ENCODE measurements around the gene LMNTD2.
"Not testable (repeated sequence)": the region's sequence is repeated elsewhere in the genome, so short reads cannot be mapped to it uniquely, and the experiment has no call there.

Gene LMNTD2

GRCh38 chr11:586376-587316 lies 26.1 kb upstream of the LMNTD2 start:
- DNase-seq = no peak

- no peak for DNase-seq
Measured at GRCh38 chr11:584287-584686, 23.7 kb upstream of the LMNTD2 start.

- DNase-seq = no peak
Measured at GRCh38 chr11:581752-582151, 21.2 kb upstream of the LMNTD2 start.

- no peak for DNase-seq
Measured at GRCh38 chr11:581342-581741, 20.8 kb upstream of the LMNTD2 start.

GRCh38 chr11:579830-580601 lies 19.5 kb upstream of the LMNTD2 start:
- no peak for DNase-seq

DNA sequence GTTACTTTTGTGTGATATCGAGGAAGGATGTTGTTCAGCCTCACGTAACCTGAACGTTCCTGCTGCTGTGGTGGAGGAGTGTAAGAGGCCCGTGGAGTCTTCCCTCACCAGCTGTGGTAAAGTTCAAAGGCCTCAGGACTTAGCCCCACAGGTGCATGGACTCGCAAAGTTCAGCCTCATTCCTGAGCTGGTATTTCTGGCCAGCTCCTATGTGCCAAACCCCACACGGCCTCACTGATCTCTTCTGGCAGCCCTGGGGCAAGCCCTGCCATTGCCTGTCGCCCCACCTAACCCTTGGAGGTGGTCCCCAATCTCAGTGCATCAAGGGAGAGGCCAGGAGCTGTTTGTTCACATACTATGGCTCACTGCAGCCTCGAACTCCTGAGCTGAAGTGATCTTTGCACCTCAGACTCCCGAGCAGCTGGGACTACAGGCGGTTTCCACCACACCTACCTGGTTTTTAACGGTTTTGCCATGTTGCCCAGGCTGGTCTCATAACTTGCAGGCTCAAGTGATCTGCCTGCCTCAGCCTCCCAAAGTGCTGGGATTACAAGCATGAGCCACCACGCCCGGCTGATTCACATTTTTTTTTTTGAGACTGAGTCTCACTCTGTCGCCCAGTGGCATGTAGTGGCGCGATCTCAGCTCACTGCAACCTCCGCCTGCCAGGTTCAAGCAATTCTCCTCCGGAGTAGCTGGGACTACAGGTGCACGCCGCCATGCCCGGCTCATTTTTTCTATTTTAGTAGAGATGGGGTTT lies 17.9 kb upstream of the LMNTD2 start:
- DNase-seq = no peak

DNA sequence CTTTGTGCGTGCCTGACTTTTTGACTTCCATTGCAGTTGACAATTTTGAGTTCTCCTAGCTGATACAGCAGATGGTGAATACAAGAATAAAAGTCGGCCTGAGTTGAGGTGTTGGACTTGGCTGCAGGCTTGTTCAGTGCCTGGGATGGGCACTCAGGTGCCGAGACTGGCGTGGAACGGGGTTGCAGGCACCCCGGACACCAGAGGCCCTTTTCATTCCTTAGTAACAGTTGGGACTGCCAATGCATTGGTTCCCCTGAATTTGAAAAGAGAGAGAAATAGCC lies 17.0 kb upstream of the LMNTD2 start:
- DNase-seq = no peak

- DNase-seq = peak; percentile 30
Measured at GRCh38 chr11:576811-577610, 16.5 kb upstream of the LMNTD2 start.

GRCh38 chr11:575996-576768 lies 15.6 kb upstream of the LMNTD2 start, which contains the start of gene PHRF1:
Gene PHRF1 (plus strand): TSS chr11:576470. CDS start chr11:581513, 5,043 bp downstream.
- DNase-seq = peak; percentile 96

DNA sequence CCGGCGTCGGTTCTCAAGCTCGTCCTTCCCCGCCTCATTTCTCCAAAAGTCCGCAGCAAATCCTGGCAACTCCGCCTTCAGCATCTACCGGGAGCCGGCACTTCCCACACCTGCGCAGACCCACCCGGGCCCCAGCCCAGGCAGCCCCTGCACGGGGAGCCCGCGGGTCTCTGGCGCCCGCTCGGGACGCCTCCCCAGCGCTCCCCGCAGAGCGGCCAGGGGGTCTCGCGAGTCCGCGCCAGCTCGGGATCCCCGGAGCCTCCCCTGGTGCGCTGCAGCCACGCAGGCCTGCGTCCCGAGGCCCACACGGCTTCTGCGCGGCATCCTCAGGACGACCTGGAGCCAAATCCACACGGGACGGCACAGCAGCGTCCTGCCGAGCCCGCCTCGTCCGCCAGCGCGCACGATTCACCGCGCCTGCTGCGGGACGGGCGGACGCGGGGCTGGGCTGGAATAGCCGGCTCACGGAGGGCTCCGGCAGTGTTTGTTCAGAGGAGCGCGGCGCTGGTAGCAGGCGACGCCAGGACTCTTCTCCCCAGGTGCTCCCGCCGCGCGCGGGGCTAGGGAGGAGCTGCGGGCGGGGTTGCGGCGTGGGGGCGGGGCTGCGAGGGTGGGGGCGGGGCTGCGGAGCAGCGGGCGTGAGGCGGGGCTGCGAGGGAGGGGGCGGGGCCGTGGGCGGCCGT lies 14.9 kb upstream of the LMNTD2 start:
- DNase-seq = no peak

DNA sequence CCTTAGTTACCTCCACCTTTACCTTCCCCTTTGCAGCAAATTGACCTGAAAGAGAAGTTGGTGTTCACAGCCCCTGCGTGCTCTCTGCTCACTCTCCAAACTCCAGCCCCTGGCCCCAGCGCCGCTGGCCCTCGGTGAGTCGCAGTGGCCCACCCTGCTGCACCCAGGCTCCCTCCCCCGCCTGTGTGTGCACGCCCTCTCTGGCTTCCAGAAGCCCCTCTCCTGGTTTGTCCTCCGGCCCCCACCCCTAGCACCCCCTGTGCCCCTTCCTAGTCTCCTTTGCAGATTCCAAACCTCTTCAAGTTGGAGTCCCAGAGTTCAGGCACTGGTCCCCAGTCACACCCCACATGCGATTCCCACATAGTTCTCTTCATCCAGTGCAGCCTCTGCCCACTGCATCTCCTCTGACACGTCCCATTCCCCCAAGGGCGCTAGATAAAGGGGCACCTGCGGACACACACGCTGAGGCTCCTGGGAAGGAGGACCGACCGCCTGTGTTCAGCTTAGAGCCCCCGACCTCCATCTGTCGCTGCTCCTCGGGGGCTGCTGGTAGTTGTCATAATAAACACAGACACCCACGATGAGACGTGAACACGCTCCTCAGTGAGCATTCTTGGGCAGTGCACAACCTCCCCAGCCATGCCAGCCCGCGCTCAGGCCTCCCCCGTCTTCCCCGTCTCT lies 14.2 kb upstream of the LMNTD2 start:
- DNase-seq = peak; percentile 23

DNA sequence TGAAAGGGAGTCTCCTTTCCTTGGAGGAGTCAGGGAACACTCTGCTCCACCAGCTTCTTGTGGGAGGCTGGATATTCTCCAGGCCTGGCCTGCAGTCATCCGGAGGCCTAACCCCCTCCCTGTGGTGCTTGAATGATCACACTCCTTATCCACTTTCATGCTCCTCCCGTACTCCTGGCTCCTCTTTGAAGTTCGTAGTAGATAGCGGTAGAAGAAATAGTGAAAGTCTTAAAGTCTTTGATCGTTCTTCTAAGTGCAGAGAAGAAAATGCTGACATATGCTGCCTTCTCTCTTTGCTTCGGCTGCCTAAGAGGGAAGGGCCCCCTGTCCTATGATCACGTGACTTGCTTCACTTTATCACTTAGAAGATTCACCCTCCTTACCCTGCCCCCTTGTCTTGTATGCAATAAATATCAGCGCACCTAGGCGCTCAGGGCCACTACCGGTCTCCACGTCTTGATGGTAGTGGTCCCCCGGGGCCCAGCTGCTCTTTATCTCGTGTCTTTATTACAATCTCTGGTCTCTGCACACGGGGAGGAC lies 13.6 kb upstream of the LMNTD2 start:
- DNase-seq = not testable (repeated sequence)

DNA sequence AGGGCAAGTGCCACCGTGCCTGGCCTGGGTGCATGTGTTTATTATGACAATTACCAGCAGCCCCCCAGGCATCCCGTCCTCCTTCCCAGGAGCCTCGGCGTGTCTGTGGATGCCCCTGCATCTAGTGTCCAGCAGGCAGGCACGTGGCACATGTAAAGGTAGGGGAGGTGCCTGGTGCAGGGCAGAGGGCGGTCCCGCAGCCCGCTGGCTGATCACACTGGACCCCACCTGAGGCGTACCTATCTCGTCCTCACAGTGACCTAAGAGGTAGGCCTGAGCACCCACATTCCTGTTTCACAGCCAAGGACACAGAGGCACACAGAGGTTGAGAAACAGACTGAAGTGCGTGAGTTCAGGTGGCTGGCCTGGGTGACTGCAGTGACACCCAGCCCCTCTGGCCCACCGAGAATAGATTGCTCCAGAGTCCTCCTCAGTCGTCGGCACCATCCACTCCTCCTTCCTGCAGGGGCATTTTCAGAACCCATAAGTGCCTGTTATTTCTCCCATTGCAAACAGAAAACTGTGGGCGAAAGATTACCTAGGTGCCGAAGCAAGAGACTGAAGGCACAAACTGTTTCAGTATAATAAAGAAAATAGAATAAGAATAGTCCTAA lies 12.7 kb upstream of the LMNTD2 start:
- no peak for DNase-seq

GRCh38 chr11:571802-572185 lies 11.3 kb upstream of the LMNTD2 start:
- DNase-seq = no peak

GRCh38 chr11:569158-569885 lies 8.8 kb upstream of the LMNTD2 start:
- DNase-seq = no peak

DNA sequence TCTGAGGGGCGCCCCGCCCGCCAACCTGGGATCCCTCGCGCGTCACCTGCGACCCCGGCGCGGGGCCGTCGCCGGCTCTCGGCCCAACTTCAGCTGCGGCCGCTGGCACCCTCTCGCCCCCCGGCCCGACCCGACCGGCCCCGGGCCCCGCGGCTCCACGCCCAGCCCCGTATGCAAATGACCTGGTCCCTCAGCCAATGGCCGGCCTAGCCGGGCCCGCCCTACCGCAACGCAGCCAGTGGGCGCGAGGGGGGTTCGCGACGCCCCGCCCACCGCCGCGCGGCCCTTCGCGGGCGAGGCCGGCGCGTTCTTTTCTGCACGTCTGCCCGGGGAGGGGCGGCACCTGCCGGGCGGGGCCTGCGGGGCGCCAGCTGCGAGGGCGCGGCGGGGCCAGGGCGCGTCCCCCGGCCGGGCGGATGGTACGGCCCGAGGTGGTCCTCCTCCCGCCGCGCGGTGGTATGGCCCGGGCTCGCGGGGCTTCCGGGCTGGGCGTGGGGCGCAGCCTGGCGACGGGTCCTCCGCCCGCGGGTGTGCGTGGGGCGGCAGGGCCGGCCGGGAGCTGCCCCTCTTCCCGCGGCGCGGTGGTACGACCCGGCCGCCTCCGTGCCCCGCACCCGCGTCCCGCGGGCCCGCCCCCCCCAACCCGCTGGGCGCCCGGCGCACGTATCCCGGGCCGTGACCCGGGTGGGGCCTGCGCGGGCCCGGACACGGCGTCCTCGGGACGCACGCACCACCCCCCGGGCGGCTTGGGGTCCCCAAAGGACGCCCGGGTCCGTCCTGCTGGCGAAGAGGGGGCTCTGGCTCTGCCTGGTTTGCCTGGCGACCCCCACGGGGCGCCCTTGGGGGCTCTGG lies 8.0 kb upstream of the LMNTD2 start:
- peak; percentile 97 for DNase-seq

DNA sequence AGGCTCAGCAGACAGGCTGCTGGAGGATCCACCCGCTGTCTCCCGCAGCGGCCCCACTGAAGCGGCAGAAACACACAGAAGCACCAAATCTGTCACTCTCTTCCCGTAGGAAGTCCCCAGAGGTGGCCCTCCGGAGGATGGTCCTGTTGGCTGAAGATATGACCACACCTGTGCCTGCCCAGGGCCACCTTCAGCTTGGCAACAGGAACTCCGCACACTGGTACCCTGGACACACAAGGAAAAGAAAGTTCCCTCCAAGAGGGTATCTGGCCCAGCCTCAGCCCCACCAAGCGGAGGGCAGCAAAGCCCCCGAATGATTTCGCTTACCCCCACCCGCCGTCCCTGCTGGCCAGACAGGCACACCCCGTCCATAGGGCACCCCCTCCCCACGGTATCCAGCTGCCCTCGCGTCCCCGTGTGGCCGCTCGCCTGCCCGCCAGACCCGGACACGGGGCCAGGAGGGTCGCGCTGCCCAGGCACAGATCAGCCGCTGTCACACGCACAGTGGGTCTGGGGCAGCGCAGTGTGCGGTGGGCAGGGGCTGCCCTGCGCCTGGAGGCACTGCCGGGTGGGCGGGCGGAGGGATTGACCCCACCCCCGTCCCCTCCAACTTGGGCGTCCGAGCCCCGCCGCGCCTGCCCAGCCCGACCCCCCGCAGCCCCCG lies 7.2 kb upstream of the LMNTD2 start:
- DNase-seq = peak; percentile 32

Data from right hindlimb (tissue), 1 donor.